Measurements from ENCODE around the gene MOV10L1.

DNA sequence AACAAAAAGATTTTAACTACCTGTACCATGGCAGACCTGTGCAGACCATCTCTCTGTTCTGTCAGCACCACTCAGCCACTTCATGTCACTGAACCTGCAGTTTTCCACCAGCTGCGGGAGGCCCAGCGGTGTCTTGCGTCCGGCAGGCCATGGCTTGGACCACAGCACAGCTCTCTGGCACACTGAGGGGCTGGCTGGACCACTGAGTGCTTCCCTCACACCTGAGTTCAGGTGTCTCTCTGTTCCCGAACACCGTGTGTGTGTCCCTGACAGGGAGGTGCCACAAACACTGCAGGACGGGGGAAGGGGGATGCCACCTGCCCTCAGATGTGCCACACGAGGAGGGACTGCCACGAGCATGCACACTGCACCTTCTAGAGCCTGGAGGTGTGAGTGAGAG is 17.7 kb downstream of the MOV10L1 start:
- TF ChIP-seq, protein P1, sequence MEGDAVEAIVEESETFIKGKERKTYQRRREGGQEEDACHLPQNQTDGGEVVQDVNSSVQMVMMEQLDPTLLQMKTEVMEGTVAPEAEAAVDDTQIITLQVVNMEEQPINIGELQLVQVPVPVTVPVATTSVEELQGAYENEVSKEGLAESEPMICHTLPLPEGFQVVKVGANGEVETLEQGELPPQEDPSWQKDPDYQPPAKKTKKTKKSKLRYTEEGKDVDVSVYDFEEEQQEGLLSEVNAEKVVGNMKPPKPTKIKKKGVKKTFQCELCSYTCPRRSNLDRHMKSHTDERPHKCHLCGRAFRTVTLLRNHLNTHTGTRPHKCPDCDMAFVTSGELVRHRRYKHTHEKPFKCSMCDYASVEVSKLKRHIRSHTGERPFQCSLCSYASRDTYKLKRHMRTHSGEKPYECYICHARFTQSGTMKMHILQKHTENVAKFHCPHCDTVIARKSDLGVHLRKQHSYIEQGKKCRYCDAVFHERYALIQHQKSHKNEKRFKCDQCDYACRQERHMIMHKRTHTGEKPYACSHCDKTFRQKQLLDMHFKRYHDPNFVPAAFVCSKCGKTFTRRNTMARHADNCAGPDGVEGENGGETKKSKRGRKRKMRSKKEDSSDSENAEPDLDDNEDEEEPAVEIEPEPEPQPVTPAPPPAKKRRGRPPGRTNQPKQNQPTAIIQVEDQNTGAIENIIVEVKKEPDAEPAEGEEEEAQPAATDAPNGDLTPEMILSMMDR (IDR thresholded peaks at IDR 0.05 in 8 of 11, conservative IDR thresholded peaks at IDR 0.05 in 3 of 11), result no peak
- TF ChIP-seq POLR2A (IDR thresholded peaks at IDR 0.05), result no peak
- no peak for TF ChIP-seq POLR2AphosphoS5 (IDR thresholded peaks at IDR 0.05)

Data from spleen (tissue), 7 donors.